Posterior vena cava (tissue), 2 donors: ENCODE data around the gene SLC39A11. TPM values are rescaled to one million over a fixed set of nuclear protein-coding genes. Genes with fewer than 3 reads are reported as not detected.
A peak's percentile ranks its signal among the peaks of the same experiment; 100 is the strongest.
"Not testable (repeated sequence)": the region's sequence is repeated elsewhere in the genome, so short reads cannot be mapped to it uniquely, and the experiment has no call there.

Experiments
- DNase-seq: peaks from one replicate; pipeline ENCODE4 v3.0.0-alpha.2; 2020; ENCODE audit warnings: low spot score
- intact Hi-C, 2 donors: fragments of 100-400 bp; cut with DNase I; formaldehyde crosslinking; loops; one replicate each; pipeline versions ENCODE4 v1.14.1 to v1.14.2; 2022 to 2023
- total RNA-seq, 2 donors: library from RNA; stranded (reverse); fragmentation: NEBNext Ultra II Directional; extraction: Animal tissue kit (Norgen Biotek cat#: 25700); gene quantifications; one replicate each; pipeline ENCODE4 v1.2.1, GENCODE V29; 2021
- donor health status: DM: yes; HTN: yes; CAD: no.
- donor health status: DM: yes; HTN: yes; CAD: no.

SLC39A11 gene
- total RNA-seq, 2 donors from 2014 or later = 20.6 to 25.8 TPM

DNA sequence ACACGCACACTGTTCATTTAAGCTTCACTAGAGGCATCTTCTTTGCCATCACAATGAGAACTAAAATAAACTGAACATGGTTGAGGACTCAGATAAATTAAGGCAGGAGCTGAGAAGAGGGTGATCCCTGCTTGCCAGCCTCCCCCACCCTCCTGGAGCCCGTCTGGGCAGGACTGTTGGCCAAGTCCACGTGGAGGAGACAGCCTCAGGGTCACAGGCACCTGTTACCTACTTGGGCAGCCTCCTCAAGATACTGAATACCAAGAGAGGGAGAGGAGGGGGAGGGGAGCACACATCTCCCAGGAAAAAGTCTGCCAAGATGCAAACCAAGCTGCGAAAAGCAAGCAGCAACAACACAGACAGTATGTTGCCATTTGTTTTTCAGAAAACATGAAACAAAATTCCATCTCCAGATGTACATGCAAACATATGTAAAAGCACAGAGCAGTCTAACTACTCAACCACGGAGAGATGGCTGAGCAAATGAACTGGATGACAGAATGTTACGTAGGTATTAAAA lies 67.4 kb downstream of the SLC39A11 start:
- intact Hi-C loops = no loop called here
- peak; percentile 43 for DNase-seq

DNA sequence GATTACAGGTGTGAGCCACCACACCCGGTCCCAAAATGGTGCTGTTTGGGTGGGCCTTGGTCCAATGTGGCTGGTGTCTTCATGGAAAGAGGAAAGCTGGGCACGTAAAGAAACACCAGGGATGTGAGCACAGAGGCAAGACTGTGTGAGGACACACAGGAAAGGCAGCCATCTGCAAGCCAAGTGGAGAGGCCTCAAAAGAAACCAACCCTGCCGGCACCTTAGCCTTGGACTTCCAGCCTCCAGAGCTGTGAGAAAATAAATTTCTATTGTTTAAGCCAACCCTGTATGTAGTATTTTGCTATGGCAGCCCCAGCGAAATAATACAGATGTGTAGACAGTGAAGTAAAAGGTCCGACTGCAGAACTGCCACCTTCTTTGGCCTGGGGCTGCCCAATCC lies 68.7 kb downstream of the SLC39A11 start:
- no peak for DNase-seq
- intact Hi-C loops = no loop called here

DNA sequence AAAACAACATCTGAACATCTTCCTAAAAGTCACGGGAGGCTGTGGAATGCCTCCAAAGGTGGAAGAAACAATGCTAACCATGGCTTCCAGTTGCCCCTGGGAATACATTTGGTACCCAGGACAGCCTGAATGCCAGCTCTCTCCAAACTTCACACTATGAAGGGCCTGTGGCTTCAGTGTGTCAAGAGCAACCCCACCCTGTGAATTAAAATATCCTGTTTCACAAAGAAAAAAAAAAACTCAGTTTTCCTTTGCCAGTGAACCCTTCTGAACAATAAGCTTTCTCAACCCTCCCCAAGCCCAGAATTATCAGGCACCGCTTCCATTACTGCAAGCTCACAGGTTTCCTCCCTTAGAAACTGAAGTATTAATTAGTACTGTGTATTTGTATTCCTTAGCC lies 69.8 kb downstream of the SLC39A11 start:
- no peak for DNase-seq
- intact Hi-C loops = no loop called here

DNA sequence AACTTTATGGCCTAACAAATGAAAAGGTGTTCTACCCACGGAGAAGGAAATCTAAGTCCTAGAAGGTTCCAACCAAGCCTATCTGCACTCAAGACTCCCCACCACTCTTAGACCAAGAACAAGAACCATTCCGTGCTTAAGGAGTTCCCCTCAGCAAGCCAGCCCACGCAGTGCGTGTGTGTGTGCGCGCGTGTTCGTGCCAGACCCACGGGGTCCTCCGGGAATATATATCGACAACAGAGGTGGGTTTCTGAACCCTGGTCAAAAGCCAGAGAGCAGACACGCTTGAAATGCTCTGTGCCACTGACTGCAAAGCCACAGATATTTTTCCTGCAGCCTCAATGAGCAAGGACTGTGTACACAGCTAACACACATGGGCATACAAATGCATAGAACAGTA lies 70.7 kb downstream of the SLC39A11 start:
- intact Hi-C loops = no loop called here
- no peak for DNase-seq

DNA sequence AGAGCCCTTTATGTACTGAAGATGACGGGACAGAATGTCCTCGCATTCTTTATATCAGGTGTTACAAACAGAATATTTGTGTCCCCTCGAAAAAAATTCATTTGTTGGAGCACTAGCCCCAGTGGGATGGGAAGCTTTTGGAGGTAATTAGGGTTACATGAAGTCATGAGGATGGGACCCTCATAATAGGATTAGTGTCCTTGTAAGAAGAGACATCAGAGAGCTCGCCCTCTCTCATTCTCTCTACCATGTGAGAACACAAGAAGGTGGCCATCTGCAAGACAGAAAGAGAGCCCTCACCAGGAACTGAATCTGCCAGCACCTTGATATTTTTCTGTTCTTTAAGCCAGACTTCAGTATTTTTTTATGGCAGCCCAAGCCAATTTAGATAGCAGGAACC lies 72.4 kb downstream of the SLC39A11 start:
- no peak for DNase-seq
- intact Hi-C loops = no loop called here

DNA sequence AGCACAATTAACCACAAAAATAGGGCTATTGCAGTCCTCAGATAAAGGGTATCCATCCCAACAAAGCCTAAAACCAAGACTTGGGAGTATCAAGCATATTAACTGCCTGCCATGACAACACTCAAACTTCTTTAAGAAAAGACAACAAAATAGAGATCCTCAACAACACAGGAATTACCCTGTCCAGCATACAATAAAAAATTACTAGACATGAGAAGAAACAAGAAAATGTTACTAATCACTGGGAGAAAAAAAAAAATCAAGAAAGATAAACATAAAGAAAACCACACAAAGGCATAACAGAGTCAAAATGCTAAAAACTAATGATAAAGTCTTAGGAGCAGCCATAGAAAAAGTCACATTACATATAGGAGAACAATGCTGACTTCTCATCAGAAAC lies 73.9 kb downstream of the SLC39A11 start:
- no peak for DNase-seq
- intact Hi-C loops = no loop called here

DNA sequence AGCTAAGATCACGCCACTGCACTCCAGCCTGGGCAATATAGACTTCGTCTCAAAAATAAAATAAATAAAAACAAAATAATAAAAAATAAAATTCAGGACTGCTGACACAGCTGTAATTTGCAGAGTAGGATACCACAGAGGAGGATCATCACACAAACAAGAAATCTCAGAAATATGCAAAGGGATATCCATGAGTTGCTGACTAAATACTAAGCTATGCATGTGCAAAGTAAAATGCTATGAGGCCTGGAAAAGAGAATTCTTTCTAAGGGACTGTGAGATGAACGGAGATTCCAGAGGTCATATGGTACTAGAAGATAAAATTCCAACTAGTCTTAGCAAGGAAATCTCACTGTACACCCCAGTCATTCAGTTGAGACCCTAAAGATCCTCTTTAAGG lies 74.8 kb downstream of the SLC39A11 start:
- no peak for DNase-seq
- intact Hi-C loops = no loop called here

DNA sequence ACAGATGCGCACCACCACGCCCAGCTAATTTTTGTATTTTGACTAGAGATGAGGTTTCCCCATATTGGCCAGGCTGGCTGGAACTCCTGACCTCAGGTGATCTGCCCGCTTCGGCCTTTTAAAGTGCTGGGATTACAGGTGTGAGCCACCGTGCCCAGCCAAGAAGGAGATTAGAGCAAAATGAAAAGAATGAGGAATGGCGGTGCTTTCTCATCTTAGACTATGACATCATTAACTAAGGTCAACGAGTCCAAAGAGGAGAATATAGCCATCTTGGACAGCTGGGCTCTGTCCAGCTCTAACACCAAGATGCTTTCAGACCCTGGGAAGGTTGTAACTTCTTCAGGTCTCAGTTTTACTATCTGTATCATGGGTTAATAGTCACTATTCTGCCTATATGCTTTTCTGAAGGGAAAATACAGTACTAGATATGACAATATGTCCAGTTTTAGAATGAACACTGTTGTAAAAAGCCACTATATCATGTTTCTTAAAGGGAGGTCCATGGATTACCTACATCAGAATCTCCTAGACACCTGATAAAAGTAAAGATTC lies 76.7 kb downstream of the SLC39A11 start:
- peak; percentile 10 for DNase-seq
- intact Hi-C loops = no loop called here

DNA sequence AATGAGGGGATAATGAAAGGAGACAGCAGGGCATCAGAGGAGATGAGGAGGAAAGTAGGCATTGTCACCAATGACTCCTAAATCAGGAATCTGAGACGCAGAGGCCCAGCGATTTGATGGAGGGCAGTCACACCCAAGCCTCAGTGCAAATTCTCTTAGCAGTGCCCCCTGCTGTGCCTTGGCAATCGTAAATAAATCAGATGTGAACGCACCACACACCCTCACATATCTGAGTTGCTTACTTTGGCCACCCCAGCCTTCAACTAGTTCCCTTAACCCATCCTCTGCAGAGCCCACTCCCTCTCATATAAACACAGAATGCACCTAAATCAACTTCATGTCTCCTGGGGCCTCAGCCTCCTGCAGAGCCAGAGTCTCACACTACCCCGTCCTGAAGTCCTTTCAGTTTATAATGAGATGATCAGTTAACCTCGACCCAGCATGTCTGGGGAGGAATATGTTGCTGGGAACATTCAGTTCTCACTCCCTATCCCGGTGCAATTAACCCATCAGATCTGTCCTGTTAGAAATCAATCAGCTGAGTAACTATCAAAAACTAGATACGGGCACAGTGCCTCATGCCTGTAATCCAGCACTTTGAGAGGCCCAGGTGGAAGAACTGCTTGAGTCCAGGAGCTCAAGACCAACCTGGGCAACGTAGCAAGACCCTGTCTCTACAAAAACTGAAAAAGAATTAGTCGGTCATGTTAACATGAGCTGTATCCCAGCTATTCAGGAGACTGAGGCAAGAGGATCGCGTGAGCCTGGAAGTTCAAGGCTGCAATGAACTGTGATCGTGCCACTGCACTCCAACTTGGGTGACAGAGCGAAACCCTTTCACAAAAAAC lies 78.4 kb downstream of the SLC39A11 start:
- no peak for DNase-seq
- intact Hi-C loops = no loop called here

DNA sequence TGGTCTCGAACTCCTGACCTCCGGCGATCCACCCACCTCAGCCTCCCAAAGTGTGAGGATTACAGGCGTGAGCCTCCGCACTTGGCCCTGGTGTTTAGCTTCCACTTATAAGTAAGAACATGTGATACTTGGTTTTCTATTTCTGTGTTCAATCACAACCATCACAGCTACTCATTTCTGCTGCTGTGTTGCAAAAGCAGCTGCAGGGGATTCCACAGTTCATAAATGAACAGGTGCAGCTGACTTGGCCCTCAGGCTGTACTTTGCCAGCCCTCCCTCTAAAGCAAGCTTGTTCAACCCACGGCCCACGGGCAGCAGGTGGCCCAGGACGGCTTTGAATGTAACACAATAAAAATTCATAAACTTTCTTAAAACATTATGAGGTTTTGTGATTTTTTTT lies 79.2 kb downstream of the SLC39A11 start:
- DNase-seq = no peak
- intact Hi-C loops = no loop called here

DNA sequence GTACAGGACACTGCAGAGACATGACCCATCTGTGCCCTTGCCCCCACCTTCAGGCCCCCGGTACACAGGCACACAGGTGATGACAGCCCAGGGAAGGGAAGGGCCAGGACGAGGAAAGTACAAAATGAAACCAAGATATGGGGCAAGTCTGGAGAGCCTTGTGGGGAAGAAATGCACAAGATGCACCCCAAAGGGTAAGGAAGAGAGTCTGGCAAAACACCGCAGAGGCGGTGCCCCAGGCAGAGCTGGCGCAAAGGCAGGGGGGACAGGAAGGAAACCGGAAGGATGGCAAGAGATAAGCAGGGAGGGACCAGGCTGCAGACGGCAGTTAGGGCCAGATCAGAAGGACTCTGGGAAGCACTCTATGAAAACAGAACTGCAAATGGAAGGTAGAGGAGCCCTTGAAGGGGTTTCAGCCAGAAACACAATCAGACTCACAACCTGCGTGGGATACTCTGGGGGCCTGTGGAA lies 81.4 kb downstream of the SLC39A11 start:
- intact Hi-C loops = no loop called here

DNA sequence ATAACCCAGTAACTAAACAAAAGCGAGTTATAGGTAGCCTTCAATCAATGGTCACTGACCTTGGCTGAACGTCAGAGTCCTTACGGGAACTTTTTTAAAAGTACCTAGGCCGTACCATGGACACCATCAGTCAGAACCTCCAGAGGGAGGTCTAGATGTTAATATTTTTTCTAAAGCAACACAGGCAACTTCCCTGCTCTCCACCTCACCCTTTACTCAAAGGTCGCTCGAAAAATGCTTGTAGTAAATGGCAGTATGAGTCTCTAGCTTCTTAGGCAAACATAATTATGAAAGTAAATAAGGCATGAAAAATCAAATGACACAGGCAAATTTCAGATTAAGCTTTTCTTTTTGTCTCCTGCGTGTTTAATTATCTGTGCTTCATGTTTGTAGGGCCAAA lies 82.1 kb downstream of the SLC39A11 start:
- no peak for DNase-seq
- intact Hi-C loops = no loop called here

More for the DNA sequence above, 81.4 kb downstream of the SLC39A11 start:
- peak; percentile 37 for DNase-seq

DNA sequence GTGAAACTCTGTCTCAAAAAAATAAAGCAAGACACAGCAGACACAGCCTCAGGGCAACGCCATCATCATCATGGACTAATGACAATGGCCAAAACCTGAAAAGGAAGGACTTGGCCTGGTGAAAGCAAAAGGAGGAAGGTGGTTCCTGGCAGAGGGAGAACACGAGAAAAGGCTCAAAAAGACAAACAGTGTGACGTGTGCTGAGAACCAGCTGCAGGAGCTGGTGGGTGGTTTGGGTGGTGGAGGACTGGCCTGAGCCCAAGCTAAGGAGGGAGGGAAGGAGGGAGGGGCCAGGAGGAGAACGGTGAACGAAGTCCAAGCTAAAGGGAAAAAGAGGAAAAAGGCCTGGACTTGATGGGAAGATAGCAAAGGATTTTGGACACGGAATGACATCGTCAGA lies 85.1 kb downstream of the SLC39A11 start:
- intact Hi-C loops = no loop called here
- no peak for DNase-seq

DNA sequence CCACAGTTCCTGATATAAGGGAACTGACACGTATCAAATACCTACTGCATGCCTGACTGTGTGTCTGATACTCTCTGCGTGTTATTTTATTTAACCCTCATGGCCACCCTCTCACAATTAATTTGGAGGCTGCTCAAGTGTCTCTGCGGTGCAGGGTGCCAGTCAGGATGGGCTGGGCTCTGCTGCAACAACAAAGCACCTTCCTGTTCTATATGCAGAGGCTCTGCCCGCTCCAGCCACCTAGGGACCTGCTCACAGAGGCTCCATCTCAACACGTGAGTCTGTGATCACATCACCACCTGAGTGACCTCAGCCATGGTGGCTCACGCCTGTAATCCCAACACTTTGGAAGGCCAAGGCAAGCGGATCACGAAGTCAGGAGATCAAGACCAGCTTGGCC lies 87.1 kb downstream of the SLC39A11 start:
- intact Hi-C loops = no loop called here
- no peak for DNase-seq

DNA sequence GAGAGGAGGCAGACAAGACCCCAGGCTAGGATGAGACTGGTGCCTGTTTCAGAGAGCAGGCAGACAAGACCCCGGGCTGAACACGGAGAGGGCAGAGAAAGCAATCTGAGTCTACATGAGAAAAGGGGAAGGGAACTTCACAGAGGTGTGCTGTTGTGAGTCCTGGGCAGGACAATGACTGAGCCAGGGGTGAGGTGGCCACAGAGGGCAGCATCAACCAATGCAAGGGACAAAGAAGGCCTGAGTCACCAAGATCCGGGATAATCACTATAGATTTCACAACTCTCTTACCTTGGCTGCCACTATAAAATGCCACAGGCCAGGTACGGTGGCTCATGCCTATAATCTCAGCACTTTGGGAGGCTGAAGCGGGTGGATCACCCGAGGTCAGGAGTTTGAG lies 89.0 kb downstream of the SLC39A11 start:
- intact Hi-C loops = loop anchor here in 1 of 2 donors (5.0 kb wide), 1 partner anchor 826 kb away; no protein-coding TSS in a partner anchor
- no peak for DNase-seq

DNA sequence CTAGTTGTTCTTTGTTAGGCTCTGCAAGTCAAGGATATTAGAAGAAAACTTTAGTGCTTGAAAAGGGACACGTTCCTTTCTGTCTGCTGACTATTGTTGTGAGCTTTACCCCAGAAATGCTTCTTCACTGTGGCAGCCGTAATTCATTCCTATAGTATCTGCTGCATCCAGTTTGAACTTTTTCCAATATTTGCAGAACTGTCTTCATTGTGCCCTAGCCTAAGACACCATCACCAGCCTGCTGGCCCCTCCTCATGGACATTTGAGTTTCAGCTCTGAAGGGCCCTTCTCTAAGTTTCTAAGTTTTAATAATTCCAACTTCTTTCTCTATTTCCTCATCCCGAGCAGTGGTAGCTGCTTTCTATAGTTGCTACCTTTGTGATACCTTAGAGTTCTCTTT lies 91.7 kb downstream of the SLC39A11 start:
- no peak for DNase-seq
- intact Hi-C loops = loop anchor here in 1 of 2 donors (5.0 kb wide), 1 partner anchor 824 kb away; no protein-coding TSS in a partner anchor

DNA sequence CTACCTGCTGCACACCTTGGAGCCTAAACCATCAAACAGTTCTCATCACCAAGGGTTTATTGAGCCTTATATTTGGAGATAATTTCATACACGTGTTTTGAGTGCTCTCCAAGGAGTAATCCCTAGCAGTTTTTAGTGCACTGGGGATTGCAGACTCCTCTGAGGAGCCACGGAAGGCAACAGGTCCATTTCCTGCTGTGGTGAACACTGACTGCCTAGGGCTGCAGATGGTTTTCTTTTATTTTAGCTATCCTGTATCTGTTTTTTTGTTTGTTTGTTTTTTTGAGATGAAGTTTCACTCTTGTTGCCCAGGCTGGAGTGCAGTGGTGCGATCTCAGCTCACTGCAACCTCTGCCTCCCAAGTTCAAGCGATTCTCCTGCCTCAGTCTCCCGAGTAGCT lies 93.0 kb downstream of the SLC39A11 start:
- intact Hi-C loops, DNase-seq: not testable (repeated sequence)

DNA sequence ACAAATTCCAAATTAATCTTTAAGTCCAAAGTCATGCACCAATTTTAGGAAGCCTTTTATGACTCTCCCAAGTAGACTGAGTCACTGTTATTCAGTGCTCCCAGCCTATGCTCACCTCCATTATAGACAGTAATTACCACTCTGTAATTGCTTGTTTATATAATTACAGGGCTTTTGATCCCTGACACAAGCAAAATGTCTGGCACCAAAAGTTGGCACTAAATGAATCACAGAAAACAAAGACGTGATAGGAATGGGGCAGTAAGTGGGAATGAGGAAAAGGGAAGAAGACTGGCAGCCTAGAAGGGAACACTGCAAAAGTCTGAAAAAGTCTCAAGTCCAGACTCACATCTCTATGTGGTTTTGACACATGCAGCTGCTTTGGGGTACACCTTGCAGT lies 94.1 kb downstream of the SLC39A11 start:
- no peak for DNase-seq
- intact Hi-C loops = no loop called here

DNA sequence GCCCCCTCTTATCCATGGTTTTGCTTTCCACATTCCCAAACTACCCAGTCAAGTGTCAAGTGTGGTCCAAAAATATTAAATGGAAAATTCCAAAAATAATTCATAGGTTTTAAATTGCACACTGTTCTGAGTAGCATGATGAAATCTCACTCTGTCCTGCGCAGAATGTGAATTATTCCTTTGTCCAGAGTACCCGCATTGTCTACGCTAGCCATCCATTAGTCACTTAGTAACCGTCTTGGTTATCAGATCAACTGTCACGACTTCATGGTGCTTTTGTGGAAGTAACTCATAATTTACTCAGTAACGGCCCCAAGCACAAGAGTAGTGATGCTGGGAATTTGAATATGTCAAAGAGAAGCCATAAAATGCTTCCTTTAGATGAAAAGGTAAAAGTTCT lies 94.9 kb downstream of the SLC39A11 start:
- intact Hi-C loops = no loop called here
- DNase-seq = no peak

DNA sequence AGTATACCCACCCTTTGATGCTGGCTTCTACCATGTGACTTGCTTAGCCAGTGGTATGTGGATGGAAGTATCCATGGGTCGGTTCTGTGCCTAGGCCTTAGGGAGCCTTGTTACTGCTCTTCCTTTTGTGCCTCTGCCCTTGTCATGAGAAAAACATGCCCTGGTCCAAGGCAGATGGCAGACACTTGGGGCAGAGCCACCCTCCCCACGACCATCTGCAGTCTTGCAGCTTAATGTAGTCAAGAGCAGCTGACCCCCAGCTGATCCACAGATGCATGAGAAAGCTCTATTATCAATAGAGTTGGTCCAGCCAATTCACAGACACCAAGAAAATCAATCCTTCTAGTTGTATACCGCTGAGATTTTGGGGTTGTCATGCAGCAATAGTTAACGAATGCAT lies 95.7 kb downstream of the SLC39A11 start:
- intact Hi-C loops = no loop called here
- DNase-seq = no peak
